WTC11 (cell line): ENCODE measurements around the gene AMER3.

Source experiments
- CTCF ChIP-seq: fragments of 200-600 bp; IDR thresholded peaks from 2 replicates; pipeline ENCODE4 v1.8.0; 2022; ENCODE audit warnings: antibody characterized with exemption
- JUN ChIP-seq: sonication (generic); formaldehyde crosslinking; IDR thresholded peaks from 2 replicates; pipeline ENCODE4 v1.8.0; 2023; ENCODE audit warnings: mild to moderate bottlenecking, missing genetic modification reagents
- NFE2L1 ChIP-seq: sonication (generic); formaldehyde crosslinking; IDR thresholded peaks from 2 replicates; pipeline ENCODE4 v1.8.1; 2023; ENCODE audit warnings: missing genetic modification reagents
- SMAD3 ChIP-seq: sonication (generic); formaldehyde crosslinking; IDR thresholded peaks from 2 replicates; pipeline ENCODE4 v1.8.0; 2022; ENCODE audit warnings: missing genetic modification reagents, mild to moderate bottlenecking, borderline replicate concordance
- ZBTB21 ChIP-seq: sonication (generic); formaldehyde crosslinking; IDR thresholded peaks from 2 replicates; pipeline ENCODE4 v1.8.1; 2023; ENCODE audit warnings: mild to moderate bottlenecking, missing genetic modification reagents, borderline replicate concordance
- TF ChIP-seq, protein P1 (sequence below): sonication (generic); formaldehyde crosslinking; IDR thresholded peaks from 2 replicates; pipeline ENCODE4 v1.8.0; 2022; ENCODE audit warnings: mild to moderate bottlenecking, missing genetic modification reagents

DNA sequence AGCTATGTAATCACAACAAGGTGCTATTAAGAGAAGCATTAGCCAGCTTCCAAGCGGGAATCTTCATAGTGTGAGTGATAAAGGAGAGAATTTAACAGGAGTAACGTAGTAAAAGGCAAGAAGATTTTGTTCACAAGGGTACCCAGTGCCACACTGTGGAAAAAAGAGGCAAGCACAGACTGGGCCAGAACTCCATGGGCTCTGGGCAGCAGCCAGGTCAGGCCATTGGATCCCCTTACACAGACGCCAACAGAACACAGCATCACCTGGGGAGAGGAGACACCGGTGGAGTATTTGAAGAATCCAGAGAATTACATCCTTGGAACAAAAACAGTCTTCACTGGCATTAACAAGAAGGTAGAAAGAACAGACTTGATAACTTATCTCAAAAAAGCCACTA, 21.2 kb downstream of the AMER3 start:
- TF ChIP-seq CTCF = no peak
- TF ChIP-seq NFE2L1 (CRISPR knock-in tag) = no peak
- TF ChIP-seq JUN (CRISPR knock-in tag) = no peak
- no peak for TF ChIP-seq ZBTB21 (CRISPR knock-in tag)
- TF ChIP-seq, protein P1, sequence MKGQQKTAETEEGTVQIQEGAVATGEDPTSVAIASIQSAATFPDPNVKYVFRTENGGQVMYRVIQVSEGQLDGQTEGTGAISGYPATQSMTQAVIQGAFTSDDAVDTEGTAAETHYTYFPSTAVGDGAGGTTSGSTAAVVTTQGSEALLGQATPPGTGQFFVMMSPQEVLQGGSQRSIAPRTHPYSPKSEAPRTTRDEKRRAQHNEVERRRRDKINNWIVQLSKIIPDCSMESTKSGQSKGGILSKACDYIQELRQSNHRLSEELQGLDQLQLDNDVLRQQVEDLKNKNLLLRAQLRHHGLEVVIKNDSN = no peak
- no peak for TF ChIP-seq SMAD3 (CRISPR knock-in tag)
